GM12865 (cell line): ENCODE data around the gene PEA15.
A peak's percentile ranks its signal among the peaks of the same experiment; 100 is the strongest.

ENCODE experiments used
- DNase-seq: peaks from one replicate; pipeline ENCODE4 v3.0.0; 2010; ENCODE audit warnings: low read depth
- H3K4me3 ChIP-seq: 2 replicates; pipeline ENCODE4 v1.5.1; 2011; ENCODE audit warnings: mild to moderate bottlenecking, low read depth, low read length, control low read depth
- TF ChIP-seq, protein P1 (sequence below): IDR thresholded peaks from 2 replicates; pipeline ENCODE4 v1.5.1; 2011; ENCODE audit warnings: low read length, control low read depth, low read depth, inconsistent platforms; ENCODE audit not compliant: insufficient read depth; ENCODE audit errors: missing control alignments

The PEA15 gene, protein sequence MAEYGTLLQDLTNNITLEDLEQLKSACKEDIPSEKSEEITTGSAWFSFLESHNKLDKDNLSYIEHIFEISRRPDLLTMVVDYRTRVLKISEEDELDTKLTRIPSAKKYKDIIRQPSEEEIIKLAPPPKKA

GRCh38 chr1:160205242-160206035 is at the start of gene PEA15:
Gene PEA15, plus strand, starts transcription at chr1:160205384. Its CDS starts 6,161 bp downstream, at chr1:160211545.
- TF ChIP-seq, protein P1, sequence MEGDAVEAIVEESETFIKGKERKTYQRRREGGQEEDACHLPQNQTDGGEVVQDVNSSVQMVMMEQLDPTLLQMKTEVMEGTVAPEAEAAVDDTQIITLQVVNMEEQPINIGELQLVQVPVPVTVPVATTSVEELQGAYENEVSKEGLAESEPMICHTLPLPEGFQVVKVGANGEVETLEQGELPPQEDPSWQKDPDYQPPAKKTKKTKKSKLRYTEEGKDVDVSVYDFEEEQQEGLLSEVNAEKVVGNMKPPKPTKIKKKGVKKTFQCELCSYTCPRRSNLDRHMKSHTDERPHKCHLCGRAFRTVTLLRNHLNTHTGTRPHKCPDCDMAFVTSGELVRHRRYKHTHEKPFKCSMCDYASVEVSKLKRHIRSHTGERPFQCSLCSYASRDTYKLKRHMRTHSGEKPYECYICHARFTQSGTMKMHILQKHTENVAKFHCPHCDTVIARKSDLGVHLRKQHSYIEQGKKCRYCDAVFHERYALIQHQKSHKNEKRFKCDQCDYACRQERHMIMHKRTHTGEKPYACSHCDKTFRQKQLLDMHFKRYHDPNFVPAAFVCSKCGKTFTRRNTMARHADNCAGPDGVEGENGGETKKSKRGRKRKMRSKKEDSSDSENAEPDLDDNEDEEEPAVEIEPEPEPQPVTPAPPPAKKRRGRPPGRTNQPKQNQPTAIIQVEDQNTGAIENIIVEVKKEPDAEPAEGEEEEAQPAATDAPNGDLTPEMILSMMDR: no peak
- H3K4me3 ChIP-seq: peak within 1 kb of the TSS; percentile 96
- peak; percentile 80 for DNase-seq

GRCh38 chr1:160156361-160156760 is 48.8 kb upstream of the PEA15 start:
- TF ChIP-seq, protein P1: no peak
- no peak for DNase-seq
- H3K4me3 ChIP-seq: no peak overlapping the region

DNA sequence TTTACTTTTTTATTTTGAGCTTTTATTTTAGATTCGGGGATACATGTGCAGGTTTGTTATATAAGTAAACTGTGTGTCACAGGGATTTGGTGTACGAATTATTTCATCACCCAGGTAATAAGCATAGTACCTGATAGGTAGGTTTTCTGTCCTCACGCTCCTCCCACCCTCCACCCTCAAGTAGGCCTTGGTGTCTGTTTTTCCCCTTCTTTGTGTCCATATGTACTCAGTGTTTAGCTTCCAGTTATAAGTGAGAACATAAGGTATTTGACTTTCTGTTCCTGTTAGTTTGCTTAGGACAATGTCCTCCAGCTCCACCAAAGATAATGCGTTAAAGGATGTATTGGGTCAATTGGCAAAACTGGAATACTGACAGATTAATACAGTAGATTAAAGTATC is 48.0 kb upstream of the PEA15 start:
- no peak overlapping the region for H3K4me3 ChIP-seq
- no peak for DNase-seq
- TF ChIP-seq, protein P1: no peak

DNA sequence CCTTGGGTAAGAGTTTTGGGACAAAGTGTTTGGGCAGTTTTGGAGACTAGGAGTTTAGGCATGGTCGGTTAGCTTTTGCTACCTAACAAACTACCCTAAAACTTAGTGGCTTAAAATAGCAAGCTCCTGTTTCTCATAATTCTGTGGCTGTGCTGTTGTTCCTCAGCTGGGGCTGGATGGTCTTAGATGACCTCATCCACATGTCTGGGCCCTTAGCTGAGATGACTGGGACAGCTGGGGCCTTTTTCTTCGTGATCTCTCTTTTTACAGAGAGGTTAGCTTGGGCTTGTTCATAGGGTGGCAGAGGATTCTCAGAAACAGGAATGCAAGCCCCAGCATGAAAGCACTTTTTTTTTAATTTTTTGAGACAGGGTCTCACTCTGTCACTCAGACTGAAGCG is 47.2 kb upstream of the PEA15 start:
- DNase-seq: no peak
- TF ChIP-seq, protein P1: no peak
- H3K4me3 ChIP-seq: no peak overlapping the region

DNA sequence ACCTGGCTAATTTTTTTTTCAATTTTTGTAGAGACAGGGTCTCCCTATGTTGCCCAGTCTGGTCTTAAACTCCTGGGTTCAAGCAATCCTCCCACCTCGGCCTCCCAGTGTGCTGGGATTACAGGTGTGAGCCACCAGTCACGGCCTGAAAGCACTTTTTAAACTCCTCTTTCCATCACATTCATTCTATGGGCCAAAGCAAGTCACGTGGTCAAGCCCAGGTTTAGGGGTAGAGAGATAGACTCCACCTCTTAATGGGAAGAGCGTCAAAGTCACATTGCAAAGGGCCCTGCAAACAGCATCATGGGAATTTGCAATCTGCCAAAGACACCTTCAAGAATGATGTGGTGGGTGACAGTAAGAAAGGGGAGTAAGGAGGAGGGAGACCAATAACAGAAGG is 46.6 kb upstream of the PEA15 start:
- no peak overlapping the region for H3K4me3 ChIP-seq
- DNase-seq: no peak
- TF ChIP-seq, protein P1: no peak

- no peak overlapping the region for H3K4me3 ChIP-seq
- TF ChIP-seq, protein P1: no peak
- no peak for DNase-seq
These were observed 45.3 kb upstream of the PEA15 start for GRCh38 chr1:160159846-160160245.
